ENCODE data around the gene PHACTR1.

The PHACTR1 gene

DNA sequence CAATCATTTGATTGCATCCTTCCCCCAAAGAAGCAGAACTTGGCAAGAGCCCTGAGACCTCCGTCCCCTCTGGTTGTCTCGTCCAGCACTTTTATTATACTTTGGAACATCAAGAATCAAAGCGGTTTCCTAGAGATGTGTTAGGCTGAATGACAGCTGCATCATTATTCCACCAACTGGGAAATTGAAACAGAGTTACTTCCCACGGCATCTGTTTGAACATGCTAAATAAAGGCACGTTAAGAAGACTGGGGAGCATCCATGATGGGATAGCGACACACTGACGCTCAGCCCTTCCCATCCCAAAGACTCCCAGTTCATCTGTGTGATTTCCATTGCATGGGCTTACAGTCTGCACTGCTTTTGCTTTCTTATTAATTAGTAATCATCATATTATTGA is 464.0 kb downstream of the PHACTR1 start:
- ChIA-PET POLR2A (no interaction called here), CTCF (no interaction called here)
- no peak overlapping the region for H3K4me3 ChIP-seq (ENCODE audit: low read depth, low read length)
- no peak for DNase-seq (ENCODE audit: low read depth, low spot score)
- TF ChIP-seq, protein P1, sequence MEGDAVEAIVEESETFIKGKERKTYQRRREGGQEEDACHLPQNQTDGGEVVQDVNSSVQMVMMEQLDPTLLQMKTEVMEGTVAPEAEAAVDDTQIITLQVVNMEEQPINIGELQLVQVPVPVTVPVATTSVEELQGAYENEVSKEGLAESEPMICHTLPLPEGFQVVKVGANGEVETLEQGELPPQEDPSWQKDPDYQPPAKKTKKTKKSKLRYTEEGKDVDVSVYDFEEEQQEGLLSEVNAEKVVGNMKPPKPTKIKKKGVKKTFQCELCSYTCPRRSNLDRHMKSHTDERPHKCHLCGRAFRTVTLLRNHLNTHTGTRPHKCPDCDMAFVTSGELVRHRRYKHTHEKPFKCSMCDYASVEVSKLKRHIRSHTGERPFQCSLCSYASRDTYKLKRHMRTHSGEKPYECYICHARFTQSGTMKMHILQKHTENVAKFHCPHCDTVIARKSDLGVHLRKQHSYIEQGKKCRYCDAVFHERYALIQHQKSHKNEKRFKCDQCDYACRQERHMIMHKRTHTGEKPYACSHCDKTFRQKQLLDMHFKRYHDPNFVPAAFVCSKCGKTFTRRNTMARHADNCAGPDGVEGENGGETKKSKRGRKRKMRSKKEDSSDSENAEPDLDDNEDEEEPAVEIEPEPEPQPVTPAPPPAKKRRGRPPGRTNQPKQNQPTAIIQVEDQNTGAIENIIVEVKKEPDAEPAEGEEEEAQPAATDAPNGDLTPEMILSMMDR (IDR thresholded peaks at IDR 0.05; ENCODE audit: insufficient read depth, low read length, missing control alignments) = no peak

GRCh38 chr6:13181393-13181792 is 464.8 kb downstream of the PHACTR1 start:
- DNase-seq (ENCODE audit: low read depth, low spot score) = no peak
- ChIA-PET CTCF (no interaction called here), POLR2A (no interaction called here)
- no peak overlapping the region for H3K4me3 ChIP-seq (ENCODE audit: low read depth, low read length)
- TF ChIP-seq, protein P1 (IDR thresholded peaks at IDR 0.05; ENCODE audit: insufficient read depth, low read length, missing control alignments) = no peak

GRCh38 chr6:13183415-13184088 is 467.0 kb downstream of the PHACTR1 start:
- ChIA-PET POLR2A (no interaction called here), CTCF (no interaction called here)
- TF ChIP-seq, protein P1 (IDR thresholded peaks at IDR 0.05; ENCODE audit: insufficient read depth, low read length, missing control alignments) = no peak
- no peak overlapping the region for H3K4me3 ChIP-seq (ENCODE audit: low read depth, low read length)
- no peak for DNase-seq (ENCODE audit: low read depth, low spot score)

DNA sequence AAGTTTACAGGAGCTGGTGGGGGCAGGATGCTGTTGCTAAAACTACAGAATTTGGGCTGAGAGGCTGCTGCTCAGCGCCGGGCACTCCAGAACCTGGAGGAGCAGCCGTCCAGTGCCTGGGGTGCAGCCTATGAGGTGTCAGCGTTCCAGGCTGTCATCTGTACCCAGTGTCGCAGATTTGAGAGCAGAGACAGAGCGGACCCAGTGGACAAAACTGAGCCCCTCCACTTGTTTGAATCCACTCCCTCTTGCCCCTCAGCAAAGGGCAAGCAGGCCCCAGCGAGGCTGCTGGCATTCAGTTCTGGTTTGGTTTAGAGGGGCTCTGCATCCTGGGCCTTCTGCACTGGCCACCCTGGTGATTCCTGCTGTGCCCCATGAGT is 467.5 kb downstream of the PHACTR1 start:
- no peak for DNase-seq (ENCODE audit: low read depth, low spot score)
- H3K4me3 ChIP-seq (ENCODE audit: low read depth, low read length) = no peak overlapping the region
- TF ChIP-seq, protein P1 (IDR thresholded peaks at IDR 0.05; ENCODE audit: insufficient read depth, low read length, missing control alignments) = no peak
- CTCF ChIA-PET = no interaction called here
- POLR2A ChIA-PET = no interaction called here

- no peak overlapping the region for H3K4me3 ChIP-seq (ENCODE audit: low read depth, low read length)
- ChIA-PET CTCF (no interaction called here), POLR2A (no interaction called here)
- TF ChIP-seq, protein P1 (IDR thresholded peaks at IDR 0.05; ENCODE audit: insufficient read depth, low read length, missing control alignments) = no peak
- no peak for DNase-seq (ENCODE audit: low read depth, low spot score)
Observed at GRCh38 chr6:13184547-13184946, 468.0 kb downstream of the PHACTR1 start.

GRCh38 chr6:13186861-13187260 is 470.3 kb downstream of the PHACTR1 start:
- H3K4me3 ChIP-seq (ENCODE audit: low read depth, low read length) = no peak overlapping the region
- DNase-seq (ENCODE audit: low read depth, low spot score) = no peak
- CTCF ChIA-PET = no interaction called here
- POLR2A ChIA-PET = no interaction called here
- TF ChIP-seq, protein P1 (IDR thresholded peaks at IDR 0.05; ENCODE audit: insufficient read depth, low read length, missing control alignments) = no peak
